Glutamatergic neuron (in vitro differentiated cells): ENCODE results near the gene PRICKLE2. TPM values are rescaled to one million over a fixed set of nuclear protein-coding genes. Genes with fewer than 3 reads are reported as not detected.

Source experiments
- DNase-seq: peaks from one replicate; pipeline ENCODE4 v3.0.0; 2022
- H3K27ac Mint-ChIP-seq: one replicate; pipeline ENCODE4 v1.8.0; 2020; ENCODE audit warnings: mild to moderate bottlenecking, mixed read lengths, inconsistent platforms; ENCODE audit not compliant: unreplicated experiment
- H3K27me3 Mint-ChIP-seq: one replicate; pipeline ENCODE4 v1.8.0; 2020; ENCODE audit warnings: mild to moderate bottlenecking, moderate library complexity, mixed read lengths, inconsistent platforms; ENCODE audit not compliant: unreplicated experiment
- H3K36me3 Mint-ChIP-seq: one replicate; pipeline ENCODE4 v1.8.0; 2020; ENCODE audit warnings: mild to moderate bottlenecking, mixed read lengths, inconsistent platforms; ENCODE audit not compliant: unreplicated experiment
- H3K4me1 Mint-ChIP-seq: one replicate; pipeline ENCODE4 v1.8.0; 2020; ENCODE audit warnings: mild to moderate bottlenecking, low read depth, mixed read lengths, inconsistent platforms; ENCODE audit not compliant: unreplicated experiment
- H3K4me3 Mint-ChIP-seq: one replicate; pipeline ENCODE4 v1.8.0; 2020; ENCODE audit warnings: mild to moderate bottlenecking, mixed read lengths, inconsistent platforms; ENCODE audit not compliant: unreplicated experiment
- H3K9me3 Mint-ChIP-seq: one replicate; pipeline ENCODE4 v1.8.0; 2020; ENCODE audit warnings: mild to moderate bottlenecking, moderate library complexity, mixed read lengths, inconsistent platforms; ENCODE audit not compliant: unreplicated experiment
- long read RNA-seq: library from polyadenylated mRNA; unstranded; transcript quantifications from one replicate; pipeline ENCODE4 v2.0.0, GENCODE V29; 2020; ENCODE audit not compliant: unreplicated experiment
- total RNA-seq: library from RNA; stranded (reverse); fragmentation: NEBNext Ultra II Directional; extraction: Animal tissue kit (Norgen Biotek cat#: 25700); gene quantifications from one replicate; pipeline ENCODE4 v1.2.1, GENCODE V29; 2021; ENCODE audit not compliant: unreplicated experiment
- TF ChIP-seq, protein P1 (sequence below): fragments of 200-600 bp; sonication (generic); IDR thresholded peaks from one replicate; pipeline ENCODE4 v1.5.0; 2021; ENCODE audit not compliant: partially characterized antibody, unreplicated experiment

The PRICKLE2 gene
- total RNA-seq = 18.9 TPM
- long read RNA-seq = 0 reads

- H3K4me1 Mint-ChIP-seq = peaks cover 58% of the 10 kb centered on the region
- H3K4me3 Mint-ChIP-seq = peak within 1 kb of the TSS; percentile 92
- peak within 1 kb of the TSS; percentile 98 for H3K27ac Mint-ChIP-seq
- DNase-seq = peak; percentile 74
- H3K9me3 Mint-ChIP-seq = peaks cover 2% of the 10 kb centered on the region
- no peaks in the 10 kb centered on the region for H3K36me3 Mint-ChIP-seq
- H3K27me3 Mint-ChIP-seq = peaks cover 5% of the 10 kb centered on the region
- TF ChIP-seq, protein P1, sequence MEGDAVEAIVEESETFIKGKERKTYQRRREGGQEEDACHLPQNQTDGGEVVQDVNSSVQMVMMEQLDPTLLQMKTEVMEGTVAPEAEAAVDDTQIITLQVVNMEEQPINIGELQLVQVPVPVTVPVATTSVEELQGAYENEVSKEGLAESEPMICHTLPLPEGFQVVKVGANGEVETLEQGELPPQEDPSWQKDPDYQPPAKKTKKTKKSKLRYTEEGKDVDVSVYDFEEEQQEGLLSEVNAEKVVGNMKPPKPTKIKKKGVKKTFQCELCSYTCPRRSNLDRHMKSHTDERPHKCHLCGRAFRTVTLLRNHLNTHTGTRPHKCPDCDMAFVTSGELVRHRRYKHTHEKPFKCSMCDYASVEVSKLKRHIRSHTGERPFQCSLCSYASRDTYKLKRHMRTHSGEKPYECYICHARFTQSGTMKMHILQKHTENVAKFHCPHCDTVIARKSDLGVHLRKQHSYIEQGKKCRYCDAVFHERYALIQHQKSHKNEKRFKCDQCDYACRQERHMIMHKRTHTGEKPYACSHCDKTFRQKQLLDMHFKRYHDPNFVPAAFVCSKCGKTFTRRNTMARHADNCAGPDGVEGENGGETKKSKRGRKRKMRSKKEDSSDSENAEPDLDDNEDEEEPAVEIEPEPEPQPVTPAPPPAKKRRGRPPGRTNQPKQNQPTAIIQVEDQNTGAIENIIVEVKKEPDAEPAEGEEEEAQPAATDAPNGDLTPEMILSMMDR = no peak
Measured at GRCh38 chr3:64224826-64225610, at the start of gene PRICKLE2. Gene PRICKLE2, minus strand, starts transcription at chr3:64225466. Its CDS starts 26,539 bp downstream, at chr3:64198927.

DNA sequence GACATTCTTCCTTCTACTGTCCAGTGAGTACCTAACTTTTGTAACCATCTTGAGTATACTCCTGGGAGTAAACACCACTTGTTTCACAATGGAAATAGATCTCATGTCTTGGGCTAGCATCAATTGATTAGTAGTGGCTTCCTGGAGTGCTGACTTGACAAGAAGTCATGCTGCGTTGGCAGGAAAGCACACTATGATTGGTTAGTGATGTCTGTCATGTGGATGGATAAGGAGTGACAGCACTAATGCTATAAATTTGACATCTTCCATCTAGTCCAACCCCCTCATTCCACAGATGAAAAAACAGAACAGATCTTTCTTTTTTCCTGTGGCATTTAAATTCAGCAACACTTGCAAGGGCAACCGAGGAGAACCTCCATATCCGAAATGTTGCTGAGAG, 47.6 kb upstream of the PRICKLE2 start:
- Mint-ChIP-seq H3K4me1 (no peaks in the 10 kb centered on the region), H3K4me3 (no peak overlapping the region), H3K36me3 (no peaks in the 10 kb centered on the region), H3K27ac (no peak overlapping the region), H3K9me3 (no peaks in the 10 kb centered on the region), H3K27me3 (no peaks in the 10 kb centered on the region)
- TF ChIP-seq, protein P1 = no peak
- DNase-seq = no peak

DNA sequence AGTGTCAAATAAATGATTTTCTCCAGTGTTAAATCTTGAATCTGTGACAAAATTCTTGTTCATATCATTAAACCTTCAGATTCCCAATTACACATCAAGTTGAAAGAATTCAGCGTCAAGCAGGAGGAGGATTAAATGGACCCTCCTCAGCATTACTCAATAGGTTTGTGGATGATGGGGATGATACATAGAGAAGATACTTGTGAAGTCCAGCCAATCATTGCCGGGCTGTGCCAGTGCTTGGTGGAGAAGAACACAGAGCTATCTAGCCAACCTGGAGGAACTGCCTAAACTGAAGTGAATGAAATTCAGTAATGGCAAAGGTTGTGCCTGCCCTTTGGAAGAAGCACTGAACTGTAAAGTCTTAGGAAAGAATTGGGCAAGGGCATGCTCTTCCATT, 47.0 kb upstream of the PRICKLE2 start:
- H3K4me3 Mint-ChIP-seq = no peak overlapping the region
- no peaks in the 10 kb centered on the region for H3K27me3 Mint-ChIP-seq
- H3K9me3 Mint-ChIP-seq = no peaks in the 10 kb centered on the region
- TF ChIP-seq, protein P1 = no peak
- H3K4me1 Mint-ChIP-seq = no peaks in the 10 kb centered on the region
- no peaks in the 10 kb centered on the region for H3K36me3 Mint-ChIP-seq
- H3K27ac Mint-ChIP-seq = no peak overlapping the region
- DNase-seq = no peak

GRCh38 chr3:64271631-64272030, 46.4 kb upstream of the PRICKLE2 start:
- Mint-ChIP-seq H3K27ac (no peak overlapping the region), H3K36me3 (no peaks in the 10 kb centered on the region), H3K4me1 (peaks cover 4% of the 10 kb centered on the region), H3K4me3 (no peak overlapping the region), H3K9me3 (no peaks in the 10 kb centered on the region), H3K27me3 (no peaks in the 10 kb centered on the region)
- DNase-seq = no peak
- TF ChIP-seq, protein P1 = no peak

GRCh38 chr3:64270866-64271260, 45.6 kb upstream of the PRICKLE2 start:
- Mint-ChIP-seq H3K4me3 (no peak overlapping the region), H3K36me3 (no peaks in the 10 kb centered on the region), H3K9me3 (no peaks in the 10 kb centered on the region), H3K27ac (no peak overlapping the region), H3K27me3 (no peaks in the 10 kb centered on the region), H3K4me1 (peaks cover 11% of the 10 kb centered on the region)
- no peak for DNase-seq
- TF ChIP-seq, protein P1 = no peak
